Panc1 (cell line): Measurements from ENCODE around the gene HOXC4. TPM values are rescaled to one million over a fixed set of nuclear protein-coding genes. Genes with fewer than 3 reads are reported as not detected.

ENCODE experiments used
- microRNA-seq: library from miRNA; unstranded; fragments of <30 nt; microRNA quantifications from one replicate; pipeline ENCODE4 v1.1.0, GENCODE V29; 2020; ENCODE audit not compliant: unreplicated experiment
- total RNA-seq: library from RNA; stranded (reverse); gene quantifications from one replicate; pipeline ENCODE4 v1.2.1, GENCODE V29; 2021; ENCODE audit not compliant: unreplicated experiment

HOXC4 gene
- total RNA-seq, 1 experiment from 2014 or later: 22.7 TPM

Small RNAs within 50 kb of the gene (microRNA-seq; reads per million reads assigned to microRNA genes)
- gene MIR615: 6,105 reads per million, percentile 92 among the genes with 10 or more reads in this experiment

Other genes starting within 250 kb of the HOXC4 start
- gene HOXC13, start 115.0 kb upstream of the HOXC4 start, total RNA-seq: 93.5 TPM
- gene HOXC12, start 98.9 kb upstream of the HOXC4 start, total RNA-seq: 5.1 TPM
- 17.0 TPM for gene HOXC11, start 80.7 kb upstream of the HOXC4 start, total RNA-seq
- 31.7 TPM for gene HOTAIR, start 78.9 kb upstream of the HOXC4 start, total RNA-seq
- gene HOXC10, start 68.7 kb upstream of the HOXC4 start, total RNA-seq: 154 TPM
- 37.2 TPM for gene HOXC9, start 53.7 kb upstream of the HOXC4 start, total RNA-seq
- gene HOXC8, start 44.9 kb upstream of the HOXC4 start, total RNA-seq: 15.3 TPM
- gene HOXC6, start 25.4 kb upstream of the HOXC4 start, total RNA-seq: 52.2 TPM
- gene HOXC5, start 20.8 kb upstream of the HOXC4 start, total RNA-seq: 5.0 TPM
- gene SMUG1, start 135.2 kb downstream of the HOXC4 start, total RNA-seq: 43.3 TPM
- gene CBX5, start 226.3 kb downstream of the HOXC4 start, total RNA-seq: 130 TPM
- 689 TPM for gene HNRNPA1, start 226.9 kb downstream of the HOXC4 start, total RNA-seq
- gene NFE2, start 247.2 kb downstream of the HOXC4 start, total RNA-seq: 0.26 TPM